H4 (cell line): Measurements from ENCODE around the gene CCDC8. TPM values are rescaled to one million over a fixed set of nuclear protein-coding genes. Genes with fewer than 3 reads are reported as not detected.

Source experiments
- total RNA-seq: library from RNA; depleted of rRNA; stranded (reverse); fragments of >200 nt; shearing (Covaris generic); gene quantifications from 2 replicates; pipeline ENCODE4 v1.2.3, GENCODE V29; 2014; rRNA removed

Gene CCDC8
- total RNA-seq, 1 experiment from 2014 or later, result not detected

Other genes with a start within 250 kb of the CCDC8 start
- gene IGFL1, start 183.8 kb downstream of the CCDC8 start, total RNA-seq, result not detected in 2 replicates
- not detected in 2 replicates for gene HIF3A, start 116.5 kb downstream of the CCDC8 start, total RNA-seq
- 48.7 and 59.1 TPM in 2 replicates for gene PPP5C, start 66.5 kb downstream of the CCDC8 start, total RNA-seq
- not detected in 2 replicates for gene PNMA8C, start 15.4 kb upstream of the CCDC8 start, total RNA-seq
- gene PNMA8A, start 58.0 kb upstream of the CCDC8 start, total RNA-seq, result not detected in 2 replicates
- gene PNMA8B, start 82.3 kb upstream of the CCDC8 start, total RNA-seq, result not detected in 2 replicates
- gene CALM3, start 187.8 kb upstream of the CCDC8 start, total RNA-seq, result 166 TPM in 2 replicates
- gene PTGIR, start 211.5 kb upstream of the CCDC8 start, total RNA-seq, result 0.06 and 0.08 TPM in 2 replicates
- gene GNG8, start 222.6 kb upstream of the CCDC8 start, total RNA-seq, result not detected in 2 replicates
- gene DACT3, start 247.6 kb upstream of the CCDC8 start, total RNA-seq, result 0.56 and 0.78 TPM in 2 replicates